ENCODE data around the gene MARK2. TPM values are rescaled to one million over a fixed set of nuclear protein-coding genes. Genes with fewer than 3 reads are reported as not detected.
A peak's percentile ranks its signal among the peaks of the same experiment; 100 is the strongest.

The MARK2 gene
- total RNA-seq, 1 donor from 2014 or later = 59.1 TPM

DNA sequence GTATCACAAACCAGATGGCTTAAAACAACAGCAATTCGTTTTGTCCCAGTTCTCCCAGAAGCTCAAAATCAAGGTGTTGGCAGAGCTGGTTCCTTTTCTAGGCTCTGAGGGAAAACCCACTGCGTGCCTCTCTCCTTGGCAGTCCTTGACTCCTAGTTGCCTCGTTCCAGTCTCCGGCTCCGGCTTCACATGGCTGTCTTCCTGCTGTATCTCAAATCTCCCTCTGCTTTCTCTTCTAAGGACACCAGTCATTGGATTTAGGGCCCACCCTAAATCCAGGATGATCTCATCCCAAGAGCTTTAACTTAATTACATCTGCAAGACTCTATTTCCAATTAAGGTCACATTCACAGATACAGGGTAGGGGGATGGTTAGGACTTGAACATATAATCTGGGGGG, 90.7 kb downstream of the MARK2 start:
- no peaks in the 10 kb centered on the region for H3K9me3 Mint-ChIP-seq (ENCODE audit: low read depth)

DNA sequence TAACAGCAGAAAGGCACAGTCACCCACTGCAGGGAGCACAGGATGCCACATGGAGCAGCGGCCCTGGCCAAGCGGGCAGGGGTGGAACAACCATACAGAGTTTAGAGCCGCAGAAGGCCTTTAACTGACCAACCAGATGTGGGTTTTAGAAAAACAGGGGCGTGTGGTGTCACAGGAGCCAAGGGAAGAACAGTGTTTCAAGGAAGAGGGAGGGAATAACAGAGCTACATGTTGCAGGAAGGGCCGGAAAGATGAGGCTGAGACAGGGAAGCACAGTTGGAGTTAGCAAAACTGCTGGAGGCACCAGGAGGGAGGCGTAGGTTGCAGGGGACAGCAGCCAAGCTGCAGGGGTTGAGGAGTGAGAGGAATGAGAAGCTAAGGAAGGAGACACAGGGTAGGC, 92.1 kb downstream of the MARK2 start:
- no peak overlapping the region for H3K27ac Mint-ChIP-seq
- DNase-seq (ENCODE audit: low spot score, unreplicated experiment) = no peak

More for the DNA sequence above, 90.7 kb downstream of the MARK2 start:
- DNase-seq (ENCODE audit: low spot score, unreplicated experiment) = no peak
- Mint-ChIP-seq H3K27me3 (peaks cover 8% of the 10 kb centered on the region), H3K27ac (no peak overlapping the region), H3K4me3 (ENCODE audit: low read depth) (no peak overlapping the region), H3K36me3 (ENCODE audit: insufficient read depth) (no peaks in the 10 kb centered on the region), H3K4me1 (ENCODE audit: low read depth) (no peaks in the 10 kb centered on the region)
- TF ChIP-seq, protein P1, sequence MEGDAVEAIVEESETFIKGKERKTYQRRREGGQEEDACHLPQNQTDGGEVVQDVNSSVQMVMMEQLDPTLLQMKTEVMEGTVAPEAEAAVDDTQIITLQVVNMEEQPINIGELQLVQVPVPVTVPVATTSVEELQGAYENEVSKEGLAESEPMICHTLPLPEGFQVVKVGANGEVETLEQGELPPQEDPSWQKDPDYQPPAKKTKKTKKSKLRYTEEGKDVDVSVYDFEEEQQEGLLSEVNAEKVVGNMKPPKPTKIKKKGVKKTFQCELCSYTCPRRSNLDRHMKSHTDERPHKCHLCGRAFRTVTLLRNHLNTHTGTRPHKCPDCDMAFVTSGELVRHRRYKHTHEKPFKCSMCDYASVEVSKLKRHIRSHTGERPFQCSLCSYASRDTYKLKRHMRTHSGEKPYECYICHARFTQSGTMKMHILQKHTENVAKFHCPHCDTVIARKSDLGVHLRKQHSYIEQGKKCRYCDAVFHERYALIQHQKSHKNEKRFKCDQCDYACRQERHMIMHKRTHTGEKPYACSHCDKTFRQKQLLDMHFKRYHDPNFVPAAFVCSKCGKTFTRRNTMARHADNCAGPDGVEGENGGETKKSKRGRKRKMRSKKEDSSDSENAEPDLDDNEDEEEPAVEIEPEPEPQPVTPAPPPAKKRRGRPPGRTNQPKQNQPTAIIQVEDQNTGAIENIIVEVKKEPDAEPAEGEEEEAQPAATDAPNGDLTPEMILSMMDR (IDR thresholded peaks at IDR 0.05; ENCODE audit: unreplicated experiment) = no peak

DNA sequence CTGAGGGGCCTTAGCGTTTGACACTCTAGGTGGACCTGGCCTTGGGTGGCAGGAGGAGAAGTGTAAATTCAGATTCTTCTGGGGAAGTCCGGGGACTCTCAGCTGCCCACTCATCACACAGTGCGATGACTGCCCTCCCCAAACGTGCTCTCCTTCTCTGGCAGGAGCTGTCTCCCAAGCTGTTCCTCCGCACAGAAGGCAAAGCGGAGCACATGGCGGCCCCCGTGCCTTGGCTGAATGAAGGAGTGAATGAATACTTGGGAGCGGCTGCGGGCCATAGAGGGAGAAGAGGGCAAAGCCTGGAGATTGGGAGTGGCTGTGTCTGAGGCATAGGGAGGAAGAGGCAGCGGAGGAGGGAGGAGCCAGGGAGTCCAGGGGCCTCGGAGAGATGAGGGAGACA, 93.0 kb downstream of the MARK2 start:
- TF ChIP-seq, protein P1 (IDR thresholded peaks at IDR 0.05; ENCODE audit: unreplicated experiment) = no peak
- no peak overlapping the region for H3K27ac Mint-ChIP-seq
- H3K4me3 Mint-ChIP-seq (ENCODE audit: low read depth) = no peak overlapping the region

More for the DNA sequence above, 92.1 kb downstream of the MARK2 start:
- H3K4me3 Mint-ChIP-seq (ENCODE audit: low read depth) = no peak overlapping the region
- TF ChIP-seq, protein P1 (IDR thresholded peaks at IDR 0.05; ENCODE audit: unreplicated experiment) = no peak
- H3K9me3 Mint-ChIP-seq (ENCODE audit: low read depth) = no peaks in the 10 kb centered on the region
- no peaks in the 10 kb centered on the region for H3K36me3 Mint-ChIP-seq (ENCODE audit: insufficient read depth)
- peaks cover 8% of the 10 kb centered on the region for H3K27me3 Mint-ChIP-seq
- H3K4me1 Mint-ChIP-seq (ENCODE audit: low read depth) = peaks cover 1% of the 10 kb centered on the region

DNA sequence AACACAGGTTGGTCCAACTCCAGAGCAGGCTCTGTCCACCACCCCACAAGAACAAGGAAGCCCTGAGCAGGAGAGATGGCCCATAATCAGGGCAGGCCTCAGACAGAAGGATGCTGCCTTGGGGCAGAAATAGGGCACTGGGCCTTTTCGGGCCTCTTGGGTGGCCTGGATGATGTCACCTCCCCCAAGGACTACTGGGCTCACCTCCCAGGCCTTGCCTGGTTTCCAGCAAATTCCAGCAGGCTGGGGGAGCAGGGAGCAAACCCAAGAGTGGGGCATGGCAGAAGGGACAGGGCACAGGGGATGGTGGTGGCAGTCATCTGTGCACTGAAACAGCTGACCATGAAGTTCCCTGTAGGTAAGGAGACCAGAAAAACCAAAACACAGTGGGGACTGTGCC, 94.5 kb downstream of the MARK2 start:
- no peak overlapping the region for H3K4me3 Mint-ChIP-seq (ENCODE audit: low read depth)
- DNase-seq (ENCODE audit: low spot score, unreplicated experiment) = no peak
- H3K27me3 Mint-ChIP-seq = peaks cover 3% of the 10 kb centered on the region
- H3K9me3 Mint-ChIP-seq (ENCODE audit: low read depth) = no peaks in the 10 kb centered on the region
- H3K27ac Mint-ChIP-seq = no peak overlapping the region
- H3K4me1 Mint-ChIP-seq (ENCODE audit: low read depth) = peaks cover 3% of the 10 kb centered on the region
- TF ChIP-seq, protein P1 (IDR thresholded peaks at IDR 0.05; ENCODE audit: unreplicated experiment) = no peak
- H3K36me3 Mint-ChIP-seq (ENCODE audit: insufficient read depth) = no peaks in the 10 kb centered on the region

More for the DNA sequence above, 93.0 kb downstream of the MARK2 start:
- DNase-seq (ENCODE audit: low spot score, unreplicated experiment) = no peak
- no peaks in the 10 kb centered on the region for H3K9me3 Mint-ChIP-seq (ENCODE audit: low read depth)
- no peaks in the 10 kb centered on the region for H3K36me3 Mint-ChIP-seq (ENCODE audit: insufficient read depth)
- peaks cover 1% of the 10 kb centered on the region for H3K4me1 Mint-ChIP-seq (ENCODE audit: low read depth)
- H3K27me3 Mint-ChIP-seq = peaks cover 8% of the 10 kb centered on the region

DNA sequence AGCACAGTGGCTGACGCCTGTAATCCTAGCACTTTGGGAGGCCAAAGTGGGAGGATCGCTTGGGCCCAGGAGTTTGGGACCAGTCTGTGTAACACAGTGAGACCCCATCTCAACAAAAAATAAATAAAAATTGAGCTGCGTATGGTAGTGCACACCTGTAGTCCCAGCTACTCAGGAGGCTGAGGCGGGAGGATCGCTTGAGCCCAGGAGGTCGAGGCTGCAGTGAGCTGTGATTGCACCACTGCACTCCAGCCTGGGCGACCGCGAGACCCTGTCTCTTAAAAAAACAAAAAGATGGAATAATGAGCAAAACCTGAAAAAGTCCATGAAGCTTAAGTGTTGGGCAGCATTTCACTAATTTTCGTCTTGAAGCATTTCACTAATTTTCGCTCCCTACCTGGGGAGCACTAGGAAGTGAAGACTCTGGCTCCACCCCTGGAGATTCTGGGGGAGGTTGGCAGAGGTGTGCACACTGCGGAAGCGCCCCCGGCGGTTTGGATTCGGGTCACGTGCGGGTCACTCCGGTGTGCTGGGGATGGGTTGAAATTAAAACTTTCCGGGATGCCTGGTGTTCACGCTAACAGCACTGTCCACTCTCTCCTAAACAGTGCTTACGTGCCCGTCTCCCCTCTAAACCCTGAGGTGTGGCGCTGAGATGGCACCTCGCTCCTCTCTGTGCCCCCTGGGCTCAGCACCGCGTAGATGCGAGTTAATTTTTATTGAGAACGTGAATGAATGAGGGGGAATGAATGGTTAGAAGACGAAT, 99.0 kb downstream of the MARK2 start:
- H3K9me3 Mint-ChIP-seq (ENCODE audit: low read depth) = no peaks in the 10 kb centered on the region
- H3K27ac Mint-ChIP-seq = peak overlapping the region; percentile 96
- no peaks in the 10 kb centered on the region for H3K36me3 Mint-ChIP-seq (ENCODE audit: insufficient read depth)
- TF ChIP-seq, protein P1 (IDR thresholded peaks at IDR 0.05; ENCODE audit: unreplicated experiment) = no peak
- no peak for DNase-seq (ENCODE audit: low spot score, unreplicated experiment)
- peak overlapping the region; percentile 79 for H3K4me3 Mint-ChIP-seq (ENCODE audit: low read depth)
- H3K4me1 Mint-ChIP-seq (ENCODE audit: low read depth) = peaks cover 13% of the 10 kb centered on the region
- no peaks in the 10 kb centered on the region for H3K27me3 Mint-ChIP-seq
